ENCODE measurements around the gene FADS6. TPM values are rescaled to one million over a fixed set of nuclear protein-coding genes. Genes with fewer than 3 reads are reported as not detected.

Gene FADS6
- total and polyA plus RNA-seq, 2 of the 13 experiments (the other 11 are each of a cell fraction or from before 2014, with no cell fraction given), result 0.11 TPM

DNA sequence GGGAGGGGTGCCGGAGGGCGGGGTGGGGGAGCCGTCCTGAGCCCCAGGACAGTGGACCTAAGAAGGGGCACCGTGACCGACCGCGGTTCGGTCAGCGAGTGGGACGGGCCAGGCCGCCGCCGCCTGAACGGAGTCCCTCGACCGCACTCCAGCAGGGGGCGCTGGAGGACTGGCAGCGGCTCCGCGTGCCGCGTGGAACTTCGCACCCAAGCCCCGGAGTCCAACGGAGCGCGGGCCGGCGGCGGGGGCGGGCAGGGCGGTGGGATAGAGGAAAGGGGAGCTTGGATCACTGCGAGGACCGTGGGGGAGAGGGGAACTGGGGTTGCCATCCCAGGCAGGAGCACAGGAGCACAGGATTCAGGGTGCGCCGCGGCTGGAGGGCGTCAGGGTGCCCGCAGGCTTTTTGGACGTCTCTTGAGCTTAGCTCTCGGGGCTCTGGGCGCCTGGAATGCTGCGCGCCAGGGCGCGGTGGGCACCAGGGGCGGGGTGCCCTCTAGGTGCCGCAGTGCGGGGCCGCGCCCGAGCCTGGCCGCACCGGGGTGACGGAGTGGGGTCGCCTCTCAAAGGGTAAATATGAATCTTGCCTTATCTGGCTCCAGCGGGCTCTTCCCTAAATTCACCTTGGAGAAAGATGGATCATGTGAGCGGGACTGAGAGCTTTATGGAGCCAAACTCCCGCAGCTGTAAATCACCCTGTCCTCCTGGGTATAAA lies 30.3 kb upstream of the FADS6 start (continued):
- TF ChIP-seq ZNF17 (CRISPR knock-in tag; IDR thresholded peaks at IDR 0.05) (no peak), ZNF83 (CRISPR knock-in tag; IDR thresholded peaks at IDR 0.05; ENCODE audit: borderline replicate concordance) (no peak), ZHX1 (CRISPR knock-in tag; IDR thresholded peaks at IDR 0.05; ENCODE audit: low read depth) (peak; percentile 55; the same call in 1 of the 2 replicates), CHCHD3 (CRISPR knock-in tag; IDR thresholded peaks at IDR 0.05) (no peak), TARDBP (CRISPR knock-in tag; IDR thresholded peaks at IDR 0.05) (no peak), HNF4A (CRISPR knock-in tag; IDR thresholded peaks at IDR 0.05) (peak; percentile 64), ZBTB7B (CRISPR knock-in tag; IDR thresholded peaks at IDR 0.05) (peak; percentile 68; the same call in 1 of the 2 replicates), FIP1L1 (IDR thresholded peaks at IDR 0.05; ENCODE audit: borderline replicate concordance, insufficient read depth, low read depth, low read length) (no peak), ZNF326 (CRISPR knock-in tag; IDR thresholded peaks at IDR 0.05; ENCODE audit: borderline replicate concordance) (no peak), SOX13 (IDR thresholded peaks at IDR 0.05) (no peak), SOX13 (CRISPR knock-in tag; conservative IDR thresholded peaks at IDR 0.05 in 1 of 2, IDR thresholded peaks at IDR 0.05 in 1 of 2) (no peak)
- TF ChIP-seq, protein P1, sequence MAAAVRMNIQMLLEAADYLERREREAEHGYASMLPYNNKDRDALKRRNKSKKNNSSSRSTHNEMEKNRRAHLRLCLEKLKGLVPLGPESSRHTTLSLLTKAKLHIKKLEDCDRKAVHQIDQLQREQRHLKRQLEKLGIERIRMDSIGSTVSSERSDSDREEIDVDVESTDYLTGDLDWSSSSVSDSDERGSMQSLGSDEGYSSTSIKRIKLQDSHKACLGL (CRISPR knock-in tag; IDR thresholded peaks at IDR 0.05), result no peak
- TF ChIP-seq, protein P2, sequence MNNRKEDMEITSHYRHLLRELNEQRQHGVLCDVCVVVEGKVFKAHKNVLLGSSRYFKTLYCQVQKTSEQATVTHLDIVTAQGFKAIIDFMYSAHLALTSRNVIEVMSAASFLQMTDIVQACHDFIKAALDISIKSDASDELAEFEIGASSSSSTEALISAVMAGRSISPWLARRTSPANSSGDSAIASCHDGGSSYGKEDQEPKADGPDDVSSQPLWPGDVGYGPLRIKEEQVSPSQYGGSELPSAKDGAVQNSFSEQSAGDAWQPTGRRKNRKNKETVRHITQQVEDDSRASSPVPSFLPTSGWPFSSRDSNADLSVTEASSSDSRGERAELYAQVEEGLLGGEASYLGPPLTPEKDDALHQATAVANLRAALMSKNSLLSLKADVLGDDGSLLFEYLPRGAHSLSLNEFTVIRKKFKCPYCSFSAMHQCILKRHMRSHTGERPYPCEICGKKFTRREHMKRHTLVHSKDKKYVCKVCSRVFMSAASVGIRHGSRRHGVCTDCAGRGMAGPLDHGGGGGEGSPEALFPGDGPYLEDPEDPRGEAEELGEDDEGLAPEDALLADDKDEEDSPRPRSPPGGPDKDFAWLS (CRISPR knock-in tag; IDR thresholded peaks at IDR 0.05; ENCODE audit: borderline replicate concordance), result no peak
- TF ChIP-seq, protein P3, sequence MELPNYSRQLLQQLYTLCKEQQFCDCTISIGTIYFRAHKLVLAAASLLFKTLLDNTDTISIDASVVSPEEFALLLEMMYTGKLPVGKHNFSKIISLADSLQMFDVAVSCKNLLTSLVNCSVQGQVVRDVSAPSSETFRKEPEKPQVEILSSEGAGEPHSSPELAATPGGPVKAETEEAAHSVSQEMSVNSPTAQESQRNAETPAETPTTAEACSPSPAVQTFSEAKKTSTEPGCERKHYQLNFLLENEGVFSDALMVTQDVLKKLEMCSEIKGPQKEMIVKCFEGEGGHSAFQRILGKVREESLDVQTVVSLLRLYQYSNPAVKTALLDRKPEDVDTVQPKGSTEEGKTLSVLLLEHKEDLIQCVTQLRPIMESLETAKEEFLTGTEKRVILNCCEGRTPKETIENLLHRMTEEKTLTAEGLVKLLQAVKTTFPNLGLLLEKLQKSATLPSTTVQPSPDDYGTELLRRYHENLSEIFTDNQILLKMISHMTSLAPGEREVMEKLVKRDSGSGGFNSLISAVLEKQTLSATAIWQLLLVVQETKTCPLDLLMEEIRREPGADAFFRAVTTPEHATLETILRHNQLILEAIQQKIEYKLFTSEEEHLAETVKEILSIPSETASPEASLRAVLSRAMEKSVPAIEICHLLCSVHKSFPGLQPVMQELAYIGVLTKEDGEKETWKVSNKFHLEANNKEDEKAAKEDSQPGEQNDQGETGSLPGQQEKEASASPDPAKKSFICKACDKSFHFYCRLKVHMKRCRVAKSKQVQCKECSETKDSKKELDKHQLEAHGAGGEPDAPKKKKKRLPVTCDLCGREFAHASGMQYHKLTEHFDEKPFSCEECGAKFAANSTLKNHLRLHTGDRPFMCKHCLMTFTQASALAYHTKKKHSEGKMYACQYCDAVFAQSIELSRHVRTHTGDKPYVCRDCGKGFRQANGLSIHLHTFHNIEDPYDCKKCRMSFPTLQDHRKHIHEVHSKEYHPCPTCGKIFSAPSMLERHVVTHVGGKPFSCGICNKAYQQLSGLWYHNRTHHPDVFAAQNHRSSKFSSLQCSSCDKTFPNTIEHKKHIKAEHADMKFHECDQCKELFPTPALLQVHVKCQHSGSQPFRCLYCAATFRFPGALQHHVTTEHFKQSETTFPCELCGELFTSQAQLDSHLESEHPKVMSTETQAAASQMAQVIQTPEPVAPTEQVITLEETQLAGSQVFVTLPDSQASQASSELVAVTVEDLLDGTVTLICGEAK (IDR thresholded peaks at IDR 0.05), result no peak
- TF ChIP-seq, protein P3 (CRISPR knock-in tag; IDR thresholded peaks at IDR 0.05), result peak; percentile 55; the same call in 1 of the 2 replicates
